Astrocyte of the spinal cord (primary cell): Measurements from ENCODE around the gene ISM2.

Experiments used
- DNase-seq: peaks from one replicate; pipeline ENCODE4 v3.0.0; 2011; ENCODE audit warnings: low read depth, low spot score
- H3K4me3 ChIP-seq: 2 replicates; pipeline ENCODE4 v1.5.1; 2011; ENCODE audit warnings: low read depth, mild to moderate bottlenecking, low read length, moderate library complexity
- CTCF ChIP-seq: IDR thresholded peaks from 2 replicates; pipeline ENCODE4 v1.5.1; 2012; ENCODE audit warnings: low read depth, mild to moderate bottlenecking, low read length, inconsistent platforms
- in situ Hi-C: cut with HindIII; loops from 2 replicates; pipeline ENCODE4 v1.10.0; 2017; ENCODE audit warnings: low sequenced_read_pairs

The ISM2 gene

GRCh38 chr14:77488558-77488957 is 10.1 kb downstream of the ISM2 start:
- in situ Hi-C loops: no loop called here

GRCh38 chr14:77485901-77486678 is 12.5 kb downstream of the ISM2 start:
- in situ Hi-C loops: no loop called here
- no peak for TF ChIP-seq CTCF
- H3K4me3 ChIP-seq: no peak overlapping the region
- DNase-seq: peak; percentile 61

More at GRCh38 chr14:77488558-77488957, 10.1 kb downstream of the ISM2 start:
- DNase-seq: no peak
- TF ChIP-seq CTCF: no peak
- H3K4me3 ChIP-seq: no peak overlapping the region

DNA sequence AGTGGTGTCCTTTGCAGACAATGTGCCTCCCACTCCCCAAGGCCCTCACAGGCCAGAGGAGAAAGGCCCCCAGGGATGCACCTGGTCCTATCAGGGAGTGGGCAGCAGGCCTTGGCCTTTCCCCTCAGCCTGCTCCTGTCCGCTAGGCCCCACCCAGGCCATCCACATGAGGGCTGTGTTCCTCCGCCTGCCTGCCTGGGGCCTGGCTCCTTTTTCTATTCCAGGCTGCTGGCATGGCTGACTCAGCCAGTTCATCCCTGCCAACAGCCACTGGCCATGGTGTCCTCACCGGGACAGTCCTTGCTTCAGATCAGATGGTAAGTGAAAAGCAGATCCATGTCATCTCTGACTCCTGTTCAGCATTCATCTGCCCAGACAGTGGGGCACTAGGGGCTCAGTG is 13.4 kb downstream of the ISM2 start:
- no peak for DNase-seq
- H3K4me3 ChIP-seq: no peak overlapping the region
- in situ Hi-C loops: no loop called here
- no peak for TF ChIP-seq CTCF

DNA sequence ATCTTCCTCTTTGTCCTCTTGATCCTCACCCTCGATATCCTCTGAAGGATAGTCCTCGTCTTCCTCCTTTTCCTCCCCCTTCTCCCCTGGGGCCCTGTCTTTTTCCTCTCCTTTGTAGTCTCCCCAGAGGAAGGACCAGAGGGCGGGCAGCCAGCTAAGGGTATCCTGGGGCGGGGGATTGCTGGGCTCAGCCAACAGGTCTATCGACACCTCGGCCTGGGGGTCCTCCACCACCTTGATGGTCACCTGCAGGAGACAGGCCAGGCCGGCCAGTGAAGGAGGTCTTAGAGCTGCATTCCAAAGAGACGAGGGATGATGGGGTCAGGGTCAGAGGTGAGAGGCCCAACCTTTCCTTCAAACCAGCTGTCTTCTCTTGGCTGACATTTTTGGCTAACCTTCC is 16.2 kb downstream of the ISM2 start:
- no peak overlapping the region for H3K4me3 ChIP-seq
- no peak for DNase-seq
- in situ Hi-C loops: no loop called here
- TF ChIP-seq CTCF: no peak

DNA sequence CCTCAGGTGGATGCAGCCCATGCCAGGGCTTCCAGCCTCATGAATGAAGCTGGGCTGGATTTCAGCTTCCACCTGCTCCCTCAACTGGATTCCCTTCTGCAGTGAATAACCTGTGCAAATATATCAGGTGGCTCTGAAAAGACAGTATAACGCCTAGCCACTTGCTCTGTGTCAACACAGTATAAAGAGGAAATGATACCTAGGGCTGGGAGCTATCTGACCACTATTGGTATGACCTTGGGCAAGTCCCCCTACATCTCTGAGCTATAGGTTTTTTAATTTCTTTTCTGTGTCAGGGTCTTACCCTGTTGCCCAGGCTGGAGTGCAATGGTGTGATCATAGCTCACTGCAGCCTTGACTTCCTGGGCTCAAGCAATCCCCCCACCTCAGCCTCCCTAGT is 19.8 kb downstream of the ISM2 start:
- in situ Hi-C loops: no loop called here
- H3K4me3 ChIP-seq: no peak overlapping the region
- DNase-seq: no peak
- no peak for TF ChIP-seq CTCF

GRCh38 chr14:77478029-77478428 is 20.6 kb downstream of the ISM2 start:
- DNase-seq: no peak
- in situ Hi-C loops: no loop called here
- no peak for TF ChIP-seq CTCF

More at GRCh38 chr14:77478029-77478428, 20.6 kb downstream of the ISM2 start:
- H3K4me3 ChIP-seq: no peak overlapping the region
